NCI-H128 (cell line): ENCODE results near the gene CES2.

Experiments
- DNase-seq: peaks from one replicate; lab custom pipeline; 2025; ENCODE audit not compliant: unreplicated experiment; lab: John Stamatoyannopoulos, UW

The CES2 gene

DNA sequence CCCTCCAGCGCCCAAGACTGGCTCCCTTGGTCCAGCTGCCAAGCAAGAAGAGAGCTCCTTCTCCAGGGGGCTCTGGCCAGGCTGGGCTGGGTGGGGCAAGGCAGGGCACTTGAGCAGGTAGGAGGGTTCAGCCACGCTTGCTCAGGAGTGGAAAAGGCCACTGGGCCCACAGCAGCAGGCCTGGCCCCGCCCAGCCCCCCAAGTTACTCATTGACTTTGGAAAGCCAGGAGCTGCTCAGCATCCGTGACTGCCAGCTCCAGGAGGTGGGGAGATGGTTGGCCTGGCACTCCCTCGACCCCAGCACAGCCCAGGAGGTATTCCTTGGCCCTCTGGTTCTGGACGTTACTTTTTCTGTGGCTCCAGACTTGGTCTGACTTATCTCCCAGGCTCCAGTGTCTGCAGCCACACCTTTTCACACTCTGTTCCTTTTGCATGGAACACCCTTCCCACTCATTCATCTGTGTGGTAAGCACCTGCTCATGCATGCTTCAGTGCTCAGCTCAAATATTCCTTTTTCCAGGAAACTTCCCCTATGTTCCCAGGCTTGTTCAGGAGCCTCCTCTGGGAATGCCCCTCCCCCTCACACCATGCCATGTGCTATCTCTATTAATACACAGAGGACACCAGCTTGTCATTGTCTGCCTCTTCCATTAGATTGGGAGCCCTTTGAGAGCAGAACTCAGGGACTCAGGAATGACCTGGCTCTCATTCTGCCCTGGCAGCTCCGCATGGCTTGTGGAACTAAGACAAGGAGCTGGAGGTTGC, 16.3 kb upstream of the CES2 start, which contains the start of gene CDH16:
CDH16 (minus strand) TSS at position 83 of the 766 bp plus-strand sequence. CDS start 820 bp downstream, outside the sequence.
- no peak for DNase-seq

DNA sequence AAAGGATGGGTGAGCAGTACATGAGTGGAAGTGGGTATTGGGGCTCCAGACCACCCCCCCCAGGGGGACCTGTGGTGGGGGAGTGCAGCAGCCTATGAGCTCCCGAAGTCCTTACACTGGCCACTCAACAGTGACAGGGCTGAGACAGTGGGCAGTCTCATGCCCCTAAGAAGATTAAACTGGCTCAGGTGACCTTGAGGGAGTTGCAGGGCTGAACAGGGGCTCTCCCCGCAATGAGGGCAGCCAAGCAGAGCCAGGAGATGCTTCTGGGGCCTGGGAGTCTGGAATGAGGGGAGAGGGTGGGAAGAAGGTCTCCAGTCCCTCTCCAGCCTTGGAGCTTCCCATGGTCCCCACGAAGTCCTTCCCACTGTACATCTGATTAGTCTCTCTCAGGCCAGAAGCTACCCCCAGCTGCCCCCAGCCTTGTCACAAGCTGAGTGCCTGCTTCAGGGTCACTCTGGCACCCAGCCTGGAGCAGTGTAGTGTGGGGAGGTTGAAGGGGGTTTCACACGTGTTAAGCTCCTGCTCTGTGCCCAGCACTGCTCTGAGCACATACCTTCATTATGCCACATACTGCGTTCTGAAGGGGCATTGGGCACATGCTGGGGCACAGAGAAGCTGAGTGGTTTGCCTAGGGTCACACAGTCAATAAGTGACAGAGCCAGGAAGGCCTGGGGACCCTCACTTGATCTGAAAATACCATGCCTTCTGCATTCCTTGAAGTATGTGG, 15.6 kb upstream of the CES2 start:
- no peak for DNase-seq

DNA sequence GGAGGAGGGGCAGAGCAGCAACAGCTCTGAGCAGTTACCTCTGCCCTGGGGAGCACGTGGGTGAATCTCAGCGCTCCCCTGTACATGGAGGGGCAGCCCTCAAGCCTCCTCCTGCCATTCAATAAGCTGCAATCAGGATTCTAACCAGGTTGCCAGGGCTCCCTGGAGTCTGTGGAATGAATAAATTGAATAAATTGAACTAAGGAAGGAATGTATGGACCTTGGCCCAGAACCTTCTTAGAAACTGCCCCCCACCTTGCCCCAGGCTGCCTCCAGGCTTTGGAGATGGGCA, 15.1 kb upstream of the CES2 start:
- DNase-seq = no peak

DNA sequence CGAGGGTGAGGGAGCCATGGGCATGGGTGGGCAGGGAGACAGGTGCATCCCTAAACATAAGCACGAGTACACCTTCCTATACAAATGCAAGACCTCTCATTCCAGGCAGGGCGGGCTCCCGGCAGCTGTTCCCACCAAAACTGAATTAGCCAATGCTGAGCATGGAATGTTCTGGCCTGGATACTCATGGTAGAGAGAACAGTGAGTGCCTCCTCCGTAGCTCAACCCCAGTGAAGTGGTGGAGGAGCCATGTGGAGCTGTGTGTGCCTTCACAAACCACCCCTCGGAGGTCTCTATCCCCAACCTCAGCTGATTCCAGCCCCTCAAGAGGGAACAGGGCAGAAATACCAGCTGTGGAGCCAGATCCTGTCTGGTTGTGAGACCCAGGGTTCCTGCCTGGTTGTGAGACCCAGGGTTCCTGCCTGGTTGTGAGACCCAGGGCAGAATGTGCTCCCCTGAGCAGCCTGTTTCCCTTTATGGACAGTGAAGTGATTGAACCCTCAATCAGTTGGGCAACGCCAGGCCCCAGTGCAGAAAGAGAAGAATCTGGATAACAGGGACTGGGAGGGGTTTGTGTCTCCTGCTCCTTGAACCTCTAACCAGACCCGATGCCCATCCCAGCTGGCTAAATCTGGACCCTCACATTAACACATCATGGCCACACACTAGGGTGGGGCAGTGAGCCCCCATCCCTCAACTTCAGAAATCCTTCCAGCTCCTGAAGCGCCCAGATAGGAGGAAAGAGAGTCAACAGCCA, 14.2 kb upstream of the CES2 start:
- no peak for DNase-seq

DNA sequence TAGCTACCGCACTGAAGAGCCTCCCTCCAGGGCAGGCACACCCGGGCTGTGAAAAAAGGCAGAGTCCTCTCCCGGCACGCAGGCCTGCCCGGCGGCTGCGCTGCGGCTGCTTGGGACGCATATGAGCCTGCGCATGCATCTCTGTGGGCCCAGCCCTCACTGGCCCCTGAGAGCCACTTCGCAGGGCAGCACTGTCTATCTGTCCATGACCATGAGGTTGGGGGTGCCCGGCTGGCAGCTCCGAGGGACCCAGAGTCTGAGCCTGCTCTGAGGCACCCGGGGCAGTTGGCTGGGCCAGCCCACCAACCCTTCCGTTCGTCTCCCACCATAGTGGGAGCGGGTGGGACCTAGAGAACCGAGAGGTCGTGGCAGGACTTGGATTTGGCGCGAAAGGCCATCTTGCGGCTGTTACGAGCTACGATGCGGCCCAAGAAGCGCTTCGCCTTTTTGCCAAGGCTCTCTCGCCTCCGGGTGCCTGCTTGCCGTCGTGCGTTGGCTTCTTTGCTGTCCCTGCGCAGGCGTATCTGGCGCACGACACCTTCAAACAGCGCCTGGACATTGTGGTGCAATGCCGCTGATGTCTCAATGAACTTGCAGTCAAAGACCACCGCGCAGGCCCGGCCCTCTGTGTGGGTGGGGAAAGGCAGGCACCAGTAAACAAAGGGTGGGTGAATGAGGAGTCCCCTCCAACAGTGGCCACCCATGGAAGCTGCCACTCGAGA, 13.4 kb upstream of the CES2 start:
- no peak for DNase-seq

DNA sequence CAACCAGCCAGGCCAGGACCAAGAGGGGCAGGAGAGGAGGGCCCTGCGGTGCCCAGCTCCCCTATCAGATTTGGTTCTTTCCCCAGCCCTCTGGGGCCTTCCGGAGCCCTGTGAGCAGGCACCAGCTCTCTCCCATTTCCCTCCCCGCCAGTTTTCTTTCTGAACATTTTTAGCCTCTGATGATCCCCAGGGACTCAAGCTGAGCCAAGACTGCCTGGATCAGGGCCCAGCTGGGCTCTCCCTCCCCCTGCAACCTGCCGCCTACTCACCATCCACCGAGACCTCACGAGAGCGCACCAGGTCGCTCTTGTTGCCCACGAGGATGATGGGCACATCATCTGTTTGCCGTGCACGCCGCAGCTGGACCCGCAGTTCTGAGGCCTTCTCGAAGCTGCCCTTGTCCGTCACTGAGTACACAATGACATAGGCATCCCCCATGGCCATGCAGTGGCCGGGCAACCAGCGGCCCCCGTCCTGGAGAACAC, 12.0 kb upstream of the CES2 start:
- no peak for DNase-seq

DNA sequence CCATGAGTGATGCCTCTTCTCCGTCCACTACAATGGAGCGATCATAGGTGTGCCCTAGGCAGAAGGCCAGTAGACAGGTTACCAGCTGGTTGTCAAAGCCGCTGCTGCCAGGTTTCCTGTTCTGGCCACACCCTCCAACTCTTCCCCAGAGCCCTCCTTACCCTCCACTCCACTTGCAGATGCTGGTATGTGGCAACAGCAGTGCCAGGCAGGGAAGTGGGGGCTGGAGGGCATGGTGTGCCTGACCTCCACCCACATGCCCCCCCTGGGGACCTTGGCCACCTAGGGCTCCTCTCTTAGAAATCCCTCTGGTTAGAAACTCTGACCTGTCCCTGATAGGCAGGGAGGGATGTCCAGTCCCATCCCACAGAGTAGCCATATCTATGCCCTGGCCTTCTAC, 11.4 kb upstream of the CES2 start:
- DNase-seq = no peak

DNA sequence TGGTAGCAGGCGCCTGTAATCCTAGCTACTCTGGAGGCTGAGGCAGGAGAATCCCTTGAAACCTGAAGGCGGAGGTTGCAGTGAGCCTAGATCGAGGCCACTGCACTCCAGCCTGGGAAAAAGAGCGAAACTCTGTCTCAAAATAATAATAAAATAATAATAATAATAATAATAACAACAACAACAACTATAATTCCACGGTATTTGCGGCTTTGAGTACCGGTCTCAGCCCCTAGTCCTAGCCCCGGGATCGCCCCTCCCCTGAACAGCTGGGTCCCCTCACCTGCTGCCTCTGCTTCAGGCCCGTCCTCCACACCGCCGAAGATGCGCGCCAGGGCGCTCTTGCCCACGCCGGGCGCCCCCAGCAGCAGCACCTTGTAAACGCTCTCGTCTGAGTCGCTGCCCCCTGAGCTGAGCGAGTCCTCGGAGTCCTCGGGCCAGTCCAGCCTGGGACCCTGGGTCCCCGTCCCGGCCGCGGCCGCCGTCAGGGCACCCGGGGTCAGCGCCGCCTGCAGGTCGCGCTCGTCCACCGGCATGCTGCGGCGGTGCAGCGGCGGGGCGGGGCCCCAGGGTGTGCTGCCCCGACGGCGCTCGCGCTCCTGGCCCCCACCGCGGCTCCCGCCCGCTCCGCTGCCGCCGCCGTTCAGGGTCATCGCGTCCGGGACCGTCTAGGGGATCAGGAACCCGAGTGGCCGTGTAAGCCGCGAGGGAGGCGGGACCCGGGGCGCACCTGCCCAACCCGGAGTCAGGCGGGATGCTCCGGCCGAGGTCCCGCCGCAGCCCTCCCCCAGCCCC, 10.6 kb upstream of the CES2 start:
- DNase-seq = no peak

DNA sequence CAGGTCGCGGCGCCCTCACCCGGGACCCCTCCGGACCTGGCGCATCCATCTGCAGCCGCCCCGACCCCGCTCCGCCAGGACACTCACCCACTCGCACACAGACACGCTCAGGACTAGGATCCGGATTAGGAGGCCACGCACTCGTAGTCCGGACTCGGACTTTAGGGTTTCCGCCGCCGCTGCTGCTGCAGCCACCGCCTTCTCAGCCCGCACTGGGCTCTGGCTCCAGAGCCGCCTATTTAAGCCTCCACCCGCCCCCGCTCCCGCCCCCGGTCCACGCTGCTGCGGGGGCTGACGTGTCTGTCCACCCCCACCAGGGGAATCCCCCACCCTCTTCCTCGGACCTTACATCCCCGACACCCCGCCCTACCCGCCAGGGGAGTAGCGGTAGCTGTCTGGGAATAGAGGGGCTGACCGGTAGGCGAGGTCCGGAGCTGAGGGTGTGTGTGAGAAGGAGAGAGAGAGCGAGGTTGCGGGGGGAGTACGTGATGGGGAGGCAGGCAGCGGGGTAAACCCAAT, 9.9 kb upstream of the CES2 start, which contains the start of gene RRAD:
RRAD (minus strand) TSS at position 214 of the 519 bp plus-strand sequence. CDS start 356 bp downstream, outside the sequence.
- DNase-seq = no peak

DNA sequence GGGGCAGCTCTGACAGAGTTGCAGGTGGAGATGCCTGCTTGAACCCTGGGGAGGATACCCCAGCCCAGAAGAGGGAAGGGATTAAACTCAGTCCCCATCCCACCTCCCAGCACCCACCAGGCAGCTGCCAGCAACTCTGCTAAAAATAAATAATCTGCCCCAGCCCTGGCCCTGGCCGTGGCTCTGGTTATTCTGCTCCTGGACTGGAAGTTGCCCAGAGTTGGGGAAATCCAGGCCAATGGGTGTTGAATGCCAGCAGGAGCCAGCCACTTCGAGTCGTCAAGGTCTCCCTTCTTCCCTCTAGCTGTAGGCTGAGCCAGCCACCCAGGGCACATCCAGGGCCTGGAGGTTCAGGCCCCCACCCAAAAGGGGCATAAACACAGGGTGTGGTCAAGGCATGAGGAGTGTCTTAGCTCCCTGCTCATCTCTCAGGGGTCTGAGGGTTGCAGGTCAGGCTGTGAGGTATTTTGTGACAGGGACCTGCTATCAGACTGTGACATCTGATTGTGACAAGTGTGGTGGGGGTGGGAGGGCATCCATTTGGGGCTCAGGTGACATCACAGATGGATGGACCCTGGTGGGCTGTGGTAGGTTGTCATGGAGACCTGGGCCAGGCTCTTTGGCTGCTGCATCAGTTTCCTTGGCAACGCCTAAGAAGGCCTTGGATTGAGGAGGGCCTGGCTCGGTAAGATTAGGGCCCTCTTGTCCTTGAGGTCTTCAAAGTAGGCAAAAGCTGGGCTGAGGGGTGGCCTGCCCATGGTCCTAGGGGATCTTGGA, 9.0 kb upstream of the CES2 start:
- no peak for DNase-seq

DNA sequence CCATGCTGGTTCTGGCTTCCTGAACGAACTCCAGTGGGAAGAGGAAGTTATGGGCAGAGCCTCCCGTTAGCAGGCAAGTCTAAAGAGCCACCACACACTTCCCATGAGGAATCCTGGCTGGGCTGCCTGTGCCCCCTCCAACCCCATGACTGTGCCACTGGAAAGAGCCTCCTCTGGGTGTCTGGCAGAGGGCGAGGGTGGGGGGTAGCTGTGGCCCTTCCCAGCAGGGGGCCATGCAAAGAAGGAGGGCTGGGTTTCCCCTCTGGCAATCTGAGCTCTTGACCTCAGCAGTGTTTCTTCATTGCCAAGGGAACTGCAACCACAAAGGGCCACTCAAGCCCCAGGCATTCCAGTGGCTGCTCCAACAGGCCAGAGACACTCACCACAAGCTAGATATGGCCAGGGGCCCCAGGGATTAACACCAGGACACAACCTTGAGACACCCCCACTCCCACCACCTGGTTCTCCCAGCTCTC, 8.3 kb upstream of the CES2 start:
- no peak for DNase-seq

DNA sequence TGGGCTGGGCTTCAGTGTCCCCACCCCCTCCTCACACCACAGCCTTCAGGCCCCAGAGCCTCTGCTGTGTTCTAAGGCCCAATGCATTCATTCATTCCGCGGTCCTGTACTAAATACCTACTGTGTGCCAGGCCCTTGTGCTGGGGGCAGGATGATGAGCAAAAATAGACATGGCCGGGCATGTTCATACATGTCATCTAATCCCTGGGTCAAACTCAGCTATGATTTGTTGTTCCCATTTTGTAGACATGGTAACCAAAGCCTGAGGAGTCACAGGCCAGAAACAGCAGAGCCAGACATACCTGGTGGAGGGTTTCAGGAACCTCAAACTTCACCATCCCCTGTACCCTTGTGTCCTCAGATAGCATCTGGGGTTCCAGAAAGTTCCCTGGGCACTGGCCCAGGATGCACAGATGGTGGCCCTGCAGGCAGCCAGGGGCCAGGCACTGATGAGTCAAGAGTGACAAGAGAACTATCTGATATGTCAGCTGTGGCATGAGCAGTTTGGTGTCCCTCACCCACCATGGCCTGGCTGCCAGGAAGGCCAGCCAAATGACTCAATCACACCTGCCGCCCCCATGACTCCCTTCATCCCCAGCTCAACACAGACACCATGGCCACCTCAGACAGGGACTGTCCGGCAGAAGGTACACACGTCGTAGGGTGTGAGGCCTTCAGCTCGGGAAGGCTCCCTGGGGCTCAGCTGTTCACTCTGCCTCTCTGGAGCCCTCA, 7.2 kb upstream of the CES2 start:
- no peak for DNase-seq

DNA sequence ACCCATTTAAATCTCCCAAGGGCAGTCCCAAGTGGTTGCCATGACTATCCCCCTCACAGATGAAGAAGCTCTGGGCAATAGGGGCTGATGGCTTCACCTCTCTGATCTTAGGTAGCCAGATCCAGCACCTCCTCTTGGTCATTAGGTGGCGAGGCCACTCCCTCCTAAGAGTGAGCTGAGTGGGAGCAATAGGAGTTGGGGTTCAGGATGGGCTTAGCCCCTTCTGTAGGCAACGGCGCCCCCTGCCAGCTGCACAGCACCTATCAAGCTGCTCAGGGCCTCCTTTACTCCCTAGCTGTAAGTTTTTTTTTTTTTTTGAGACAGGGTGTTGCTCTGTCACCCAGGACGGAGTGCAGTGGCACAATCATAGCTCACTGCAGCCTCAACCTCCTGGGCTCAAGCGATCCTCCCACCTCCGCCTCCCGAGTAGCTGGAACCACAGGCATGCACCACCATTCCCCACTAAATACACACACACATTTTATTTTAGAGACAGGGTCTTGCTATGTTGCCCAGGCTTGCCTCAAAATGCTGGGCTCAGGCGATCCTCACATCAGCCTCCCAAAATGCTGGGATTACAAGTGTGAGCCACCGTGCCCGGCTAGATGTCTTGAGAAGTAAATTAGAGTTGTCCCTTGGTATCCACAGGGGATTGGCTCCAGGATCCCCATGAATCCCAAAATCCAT, 6.5 kb upstream of the CES2 start:
- no peak for DNase-seq

DNA sequence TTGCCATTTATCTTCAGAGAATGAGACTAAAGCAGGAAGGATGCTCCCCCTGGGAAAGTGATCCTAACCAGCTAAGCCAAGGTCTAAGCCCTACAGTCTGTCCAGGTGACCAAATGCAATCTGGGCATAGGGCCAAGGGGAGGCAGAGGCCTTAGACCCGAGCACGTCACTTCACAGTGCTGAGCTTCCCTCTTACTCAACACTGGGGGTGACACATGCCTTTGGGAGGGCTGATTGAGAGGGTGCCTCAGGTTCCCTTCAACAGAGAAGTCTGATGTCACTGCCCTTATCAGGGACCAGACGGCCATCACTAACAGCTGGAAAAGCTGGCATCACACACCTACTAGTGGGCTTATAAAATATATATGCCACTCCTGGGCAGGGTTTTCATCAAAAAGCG, 5.1 kb upstream of the CES2 start:
- no peak for DNase-seq

DNA sequence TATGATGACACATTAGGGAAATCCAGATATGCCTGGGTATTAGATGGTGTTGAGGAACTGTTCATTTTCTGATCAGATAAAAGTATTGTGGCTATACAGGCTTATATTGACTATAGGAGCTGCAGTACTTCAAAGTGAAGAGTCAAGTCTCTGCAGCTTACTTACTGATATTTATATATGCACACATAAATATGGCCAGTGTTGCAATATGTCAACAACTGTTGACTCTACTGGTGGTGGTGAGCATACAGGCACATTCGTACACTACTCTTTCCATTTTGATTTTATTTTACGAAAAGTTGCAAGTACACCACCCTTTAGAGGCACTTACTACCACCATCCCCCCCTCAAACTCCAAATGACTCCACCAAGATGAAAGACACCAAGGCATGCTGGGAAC, 3.7 kb upstream of the CES2 start:
- no peak for DNase-seq

DNA sequence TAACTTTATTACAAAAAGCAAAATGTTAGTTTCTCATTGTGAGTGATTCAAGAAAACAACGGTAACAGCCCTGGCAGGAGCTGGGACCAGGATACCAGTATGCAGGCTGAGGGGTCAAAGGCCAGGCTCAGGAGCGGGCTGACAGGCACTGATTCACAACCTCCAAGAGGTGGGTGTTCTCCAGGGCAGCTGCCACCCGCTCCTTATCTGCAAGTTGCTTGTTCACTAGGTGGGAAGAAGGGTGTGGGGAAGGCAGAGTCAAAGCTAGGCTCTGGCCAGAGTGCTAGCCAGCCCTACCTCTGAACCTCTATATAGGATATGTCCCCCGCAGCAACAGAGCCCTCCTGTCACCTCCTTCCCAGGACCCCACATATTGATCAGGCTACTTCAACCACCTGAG, 3.2 kb upstream of the CES2 start:
- DNase-seq = no peak

DNA sequence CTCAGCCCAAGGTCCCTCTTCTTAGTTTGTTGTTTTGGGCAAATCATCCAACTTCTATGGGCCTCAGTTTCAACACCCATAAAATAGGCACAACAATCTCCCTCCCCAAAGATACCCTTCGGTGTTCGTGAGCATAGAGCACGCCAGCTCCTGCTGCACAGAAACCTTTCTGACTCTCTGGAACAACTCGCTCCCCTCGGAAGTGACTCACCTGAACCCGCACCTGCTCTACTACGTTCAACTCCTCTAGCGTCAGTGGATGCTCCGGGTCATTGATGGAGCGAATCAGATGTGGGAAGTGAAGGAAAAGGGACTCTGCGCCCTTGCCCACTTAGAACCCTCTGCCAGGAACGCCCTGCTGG, 1.6 kb upstream of the CES2 start:
- no peak for DNase-seq
